GM12864 (cell line): Measurements from ENCODE around the gene EXOG.

Experiments
- DNase-seq: peaks from one replicate; pipeline ENCODE4 v3.0.0-alpha.2; 2011; ENCODE audit warnings: low read depth
- H3K4me3 ChIP-seq: 2 replicates; pipeline ENCODE4 v1.5.1; 2011; ENCODE audit warnings: mild to moderate bottlenecking, low read depth, low read length, control low read depth
- TF ChIP-seq, protein P1 (sequence below): IDR thresholded peaks from 2 replicates; pipeline ENCODE4 v1.5.1; 2011; ENCODE audit warnings: low read depth, mild to moderate bottlenecking, moderate library complexity, low read length, control low read depth, inconsistent platforms; ENCODE audit errors: missing control alignments

EXOG gene

GRCh38 chr3:38489766-38490165, 6.4 kb upstream of the EXOG start:
- TF ChIP-seq, protein P1, sequence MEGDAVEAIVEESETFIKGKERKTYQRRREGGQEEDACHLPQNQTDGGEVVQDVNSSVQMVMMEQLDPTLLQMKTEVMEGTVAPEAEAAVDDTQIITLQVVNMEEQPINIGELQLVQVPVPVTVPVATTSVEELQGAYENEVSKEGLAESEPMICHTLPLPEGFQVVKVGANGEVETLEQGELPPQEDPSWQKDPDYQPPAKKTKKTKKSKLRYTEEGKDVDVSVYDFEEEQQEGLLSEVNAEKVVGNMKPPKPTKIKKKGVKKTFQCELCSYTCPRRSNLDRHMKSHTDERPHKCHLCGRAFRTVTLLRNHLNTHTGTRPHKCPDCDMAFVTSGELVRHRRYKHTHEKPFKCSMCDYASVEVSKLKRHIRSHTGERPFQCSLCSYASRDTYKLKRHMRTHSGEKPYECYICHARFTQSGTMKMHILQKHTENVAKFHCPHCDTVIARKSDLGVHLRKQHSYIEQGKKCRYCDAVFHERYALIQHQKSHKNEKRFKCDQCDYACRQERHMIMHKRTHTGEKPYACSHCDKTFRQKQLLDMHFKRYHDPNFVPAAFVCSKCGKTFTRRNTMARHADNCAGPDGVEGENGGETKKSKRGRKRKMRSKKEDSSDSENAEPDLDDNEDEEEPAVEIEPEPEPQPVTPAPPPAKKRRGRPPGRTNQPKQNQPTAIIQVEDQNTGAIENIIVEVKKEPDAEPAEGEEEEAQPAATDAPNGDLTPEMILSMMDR = no peak
- no peak for DNase-seq
- no peak overlapping the region for H3K4me3 ChIP-seq

GRCh38 chr3:38490281-38491030, 5.7 kb upstream of the EXOG start:
- TF ChIP-seq, protein P1 = no peak
- DNase-seq = no peak
- H3K4me3 ChIP-seq = no peak overlapping the region

- DNase-seq = no peak
- TF ChIP-seq, protein P1 = no peak
- H3K4me3 ChIP-seq = no peak overlapping the region
These were observed 4.9 kb upstream of the EXOG start for GRCh38 chr3:38491215-38491614.

DNA sequence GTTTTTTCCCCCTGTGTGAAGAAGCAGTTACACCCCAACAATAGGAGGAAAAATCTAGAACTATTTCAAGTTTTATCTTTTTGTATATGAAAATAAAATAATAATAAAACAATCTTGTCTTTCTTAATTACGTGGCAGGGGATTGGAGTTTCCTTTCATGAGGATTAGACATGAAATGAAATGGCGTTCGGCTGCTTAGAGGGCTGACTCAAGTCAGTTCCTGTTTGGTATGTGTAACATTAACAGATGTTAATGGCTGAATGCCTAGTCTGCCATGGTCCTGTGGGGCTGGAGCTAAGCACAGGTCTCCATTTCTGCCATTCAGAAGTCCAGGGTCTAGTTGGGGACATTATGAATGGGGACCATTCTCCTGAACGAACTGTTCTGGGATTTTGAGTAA, 3.1 kb upstream of the EXOG start:
- no peak overlapping the region for H3K4me3 ChIP-seq

DNA sequence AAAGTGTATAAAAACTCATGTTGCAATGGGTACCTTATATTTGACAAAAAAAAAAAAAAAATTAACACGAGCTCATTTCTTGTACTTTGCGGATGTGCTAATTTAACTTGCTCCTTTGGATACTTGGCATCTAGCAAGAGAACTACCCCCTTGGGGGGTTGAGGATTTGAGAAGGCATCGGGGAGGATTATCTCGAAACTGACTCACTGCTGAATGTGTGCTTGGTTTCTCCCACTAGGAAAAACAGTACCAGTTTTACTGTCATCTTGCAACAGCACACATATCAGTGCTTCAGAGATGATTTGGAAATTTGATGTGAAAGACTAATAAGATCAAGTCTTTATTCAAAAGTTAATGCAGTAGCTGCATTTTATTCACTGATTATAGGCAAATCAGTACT, 891 bp downstream of the EXOG start:
- TF ChIP-seq, protein P1 = no peak
- peak overlapping the region; percentile 99 for H3K4me3 ChIP-seq
- DNase-seq = no peak

More for the DNA sequence above, 3.1 kb upstream of the EXOG start:
- TF ChIP-seq, protein P1 = no peak
- DNase-seq = no peak

- H3K4me3 ChIP-seq = no peak overlapping the region
- DNase-seq = no peak
- TF ChIP-seq, protein P1 = no peak
These were observed 4.7 kb downstream of the EXOG start for GRCh38 chr3:38500688-38501417.
